GM18861 (cell line): ENCODE data around the gene APOBEC2.
A peak's percentile ranks its signal among the peaks of the same experiment; 100 is the strongest.

Experiments used
- ATAC-seq: cut with Tn5 transposase; IDR thresholded peaks from one replicate; pipeline ENCODE4 v1.9.1; 2021; ENCODE audit not compliant: unreplicated experiment

The APOBEC2 gene

DNA sequence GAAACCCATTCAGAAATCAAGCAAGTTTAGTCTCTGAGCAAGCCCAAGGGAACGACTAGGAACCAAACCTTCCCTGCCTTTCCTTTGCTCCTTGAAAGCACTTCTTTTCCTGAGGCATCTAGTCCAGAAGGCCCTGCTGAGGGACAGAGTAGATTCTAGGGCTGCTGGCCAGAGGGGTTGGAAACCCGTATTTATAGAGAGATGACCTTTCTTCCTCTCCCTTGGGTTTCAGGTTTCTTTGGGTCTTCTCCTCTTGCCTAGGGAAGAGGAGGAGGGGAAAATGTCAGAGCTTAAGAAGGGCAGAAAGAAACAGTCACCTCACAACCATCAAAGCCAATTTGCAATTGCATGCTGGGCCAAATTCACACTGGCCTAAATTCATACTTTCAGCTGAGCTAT, 5.8 kb downstream of the APOBEC2 start:
- ATAC-seq = no peak

GRCh38 chr6:41059556-41059955, 6.6 kb downstream of the APOBEC2 start:
- ATAC-seq = no peak

- ATAC-seq = no peak
Observed at GRCh38 chr6:41061196-41061726, 8.3 kb downstream of the APOBEC2 start.

GRCh38 chr6:41062056-41062455, 9.1 kb downstream of the APOBEC2 start:
- ATAC-seq = no peak

DNA sequence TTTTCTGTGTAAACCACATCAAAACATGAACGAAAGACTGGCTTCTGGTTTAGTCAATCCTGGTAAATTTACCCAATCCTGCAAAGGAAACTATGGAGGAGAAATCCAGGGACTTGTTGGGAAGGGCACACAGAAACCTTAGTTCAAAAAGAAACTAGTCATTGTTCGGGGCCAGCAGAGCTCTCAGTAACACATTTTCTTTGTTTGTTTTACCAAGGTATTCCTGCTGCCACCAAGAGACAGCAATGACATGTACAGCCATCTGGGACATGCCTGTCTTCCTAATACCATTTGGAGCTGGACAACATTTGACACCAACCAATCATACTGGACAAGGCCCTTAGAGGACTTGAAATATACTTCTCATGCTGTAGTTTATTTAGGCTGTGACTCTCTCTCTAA, 10.9 kb downstream of the APOBEC2 start:
- no peak for ATAC-seq

DNA sequence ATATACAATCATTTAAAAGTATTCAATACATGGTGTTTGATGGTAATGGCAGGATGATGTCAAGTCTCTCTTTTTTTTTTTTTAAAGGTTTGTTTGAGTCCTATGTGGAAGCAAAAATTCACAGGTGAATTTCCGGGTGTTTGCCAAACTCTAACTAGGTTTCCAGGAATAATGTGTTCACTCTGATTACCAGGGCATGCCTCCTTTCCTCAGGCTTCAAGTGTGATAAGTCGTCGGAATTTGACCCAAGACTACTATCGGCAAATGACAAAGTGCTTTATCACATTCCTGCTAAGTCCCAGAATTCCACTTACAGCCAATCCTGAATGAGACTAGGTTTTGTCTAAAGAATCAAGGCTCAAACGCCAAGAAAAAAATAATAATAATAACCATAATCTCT, 11.8 kb downstream of the APOBEC2 start:
- ATAC-seq = no peak

- ATAC-seq = no peak
Observed at GRCh38 chr6:41065550-41066026, 12.6 kb downstream of the APOBEC2 start.

- no peak for ATAC-seq
Observed at GRCh38 chr6:41066867-41067304, 13.9 kb downstream of the APOBEC2 start.

DNA sequence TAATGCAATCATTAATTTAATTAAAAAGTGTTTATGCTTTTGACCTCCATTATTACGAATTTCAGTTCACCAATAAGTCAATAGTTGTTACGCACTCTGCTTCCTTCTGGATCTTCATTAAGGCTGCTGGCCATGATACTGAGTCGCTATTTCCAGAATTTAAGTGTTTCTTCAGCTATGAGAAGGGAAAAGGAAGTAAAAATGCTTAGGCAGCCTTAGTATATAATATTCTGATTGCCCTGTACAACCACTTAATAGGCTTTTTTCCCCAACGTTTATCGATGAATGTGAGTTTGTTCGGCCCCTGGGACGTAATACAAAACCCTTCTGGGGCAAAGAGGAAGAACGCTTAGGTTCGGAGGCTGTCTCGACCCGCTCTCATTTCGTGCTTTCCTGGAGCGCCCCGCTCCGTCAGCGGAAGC, 18.5 kb downstream of the APOBEC2 start:
- no peak for ATAC-seq

- ATAC-seq = peak; percentile 57
Observed at GRCh38 chr6:41071923-41072835, 19.2 kb downstream of the APOBEC2 start, which contains the start of gene OARD1. Gene OARD1 (minus strand): TSS chr6:41072356. CDS start chr6:41071634, 722 bp downstream.

- ATAC-seq = peak; percentile 45
Observed at GRCh38 chr6:41072836-41073202, 19.8 kb downstream of the APOBEC2 start, which contains the start of gene NFYA. Gene NFYA (plus strand): TSS chr6:41072974. CDS start chr6:41079090, 6,116 bp downstream.

DNA sequence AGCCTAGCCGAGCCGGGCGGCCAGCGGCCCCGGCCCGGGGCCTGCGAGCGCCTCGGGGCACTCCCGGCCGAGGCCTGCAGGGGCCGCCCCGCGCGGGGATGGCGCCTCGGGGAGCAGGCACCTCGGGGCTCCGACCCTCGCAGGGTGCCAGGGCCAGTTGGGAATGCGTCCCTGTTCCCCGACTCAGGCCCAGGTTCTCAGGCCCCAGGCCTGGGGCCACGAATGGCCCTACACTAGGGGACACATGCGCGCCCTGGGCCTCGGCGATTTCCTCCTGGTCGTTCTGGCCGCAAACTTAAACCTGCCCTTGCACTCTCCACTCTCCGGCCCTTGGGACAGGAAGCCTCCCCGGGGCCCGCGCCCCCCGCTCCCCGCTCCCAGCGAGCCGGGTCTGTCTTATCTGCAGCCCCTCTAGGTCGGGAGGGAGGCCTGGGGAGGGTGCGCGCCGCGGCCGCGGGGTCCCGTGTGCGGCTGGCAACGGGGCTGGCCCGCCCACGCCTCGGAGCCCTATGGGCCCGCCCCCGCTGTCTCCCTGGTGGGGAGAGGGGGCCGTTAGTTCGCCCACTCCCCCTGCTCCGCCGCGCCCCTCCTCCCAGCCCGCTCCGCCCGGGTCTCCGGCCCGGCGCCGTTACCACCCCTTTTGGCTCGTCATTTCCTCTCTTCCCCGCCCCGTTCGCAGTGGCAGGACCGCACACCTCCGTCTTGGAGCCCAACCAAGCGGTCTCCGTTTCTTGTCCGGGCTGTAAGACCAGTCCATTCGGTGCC, 20.4 kb downstream of the APOBEC2 start:
- ATAC-seq = peak; percentile 24

GRCh38 chr6:41073968-41074691, 21.1 kb downstream of the APOBEC2 start:
- ATAC-seq = no peak

- ATAC-seq = no peak
Observed at GRCh38 chr6:41074692-41075436, 21.9 kb downstream of the APOBEC2 start.

DNA sequence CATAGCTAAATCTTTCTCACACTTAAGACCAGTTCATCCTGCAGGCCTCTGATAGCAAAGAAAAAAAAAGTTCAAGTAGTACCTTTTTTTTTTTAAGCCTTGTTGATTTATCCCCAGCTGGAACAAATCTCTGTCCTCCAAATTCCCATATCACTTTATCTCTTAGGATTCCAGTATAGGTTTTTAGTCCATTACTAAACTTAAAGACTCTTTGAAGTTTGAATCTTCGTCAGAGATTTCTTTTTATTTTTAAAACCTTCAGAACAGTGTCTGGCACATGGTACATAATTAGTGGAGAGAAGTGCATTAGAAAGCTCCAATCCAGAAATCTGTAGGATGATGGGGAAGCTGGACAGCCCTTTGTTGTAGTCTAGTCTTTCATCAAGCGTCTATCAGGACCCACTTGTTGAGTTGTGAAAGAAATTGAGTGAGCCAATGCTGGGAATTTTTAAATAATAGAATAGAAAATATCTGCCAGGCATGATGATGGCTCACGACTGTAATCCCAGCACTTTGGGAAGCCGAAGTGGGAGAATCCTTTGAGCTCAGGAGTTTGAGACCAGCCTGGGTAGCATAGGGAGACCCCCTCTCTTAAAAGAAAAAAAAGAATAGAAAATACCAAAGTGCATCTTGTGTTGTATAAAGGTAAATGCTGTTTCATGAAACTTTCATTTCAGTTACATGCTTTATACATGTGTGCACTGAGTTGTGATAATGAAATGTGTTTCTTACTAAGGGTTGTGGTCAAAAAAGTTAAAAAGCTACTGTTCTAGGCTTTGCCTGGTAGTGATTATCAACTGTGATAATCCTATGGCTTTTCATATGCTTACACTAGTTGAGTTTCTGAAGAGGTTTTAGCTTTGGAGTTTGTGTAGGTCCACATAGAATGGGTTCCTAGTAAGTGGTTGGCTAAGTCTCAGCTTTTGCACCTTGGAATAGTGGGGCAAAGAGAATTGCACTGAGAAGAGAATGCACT, 22.9 kb downstream of the APOBEC2 start:
- no peak for ATAC-seq

DNA sequence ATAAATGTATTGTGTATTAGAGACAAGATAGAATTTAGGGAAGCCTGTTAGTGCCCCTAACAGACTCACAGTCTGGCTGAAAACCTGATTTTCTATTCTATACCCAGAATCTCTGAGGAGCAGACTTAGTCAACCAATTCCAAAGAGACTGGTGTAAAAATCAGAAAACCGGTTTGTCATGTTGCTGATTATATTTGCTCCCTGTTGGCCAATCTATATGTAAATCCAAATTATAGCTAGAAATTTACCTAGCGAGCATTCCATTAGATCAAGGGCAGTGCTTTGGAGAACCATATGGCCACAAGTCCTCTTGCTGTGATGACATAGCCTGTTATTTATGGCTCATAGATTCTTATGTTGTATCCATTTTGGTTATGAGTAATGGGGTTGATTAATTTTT, 24.5 kb downstream of the APOBEC2 start:
- no peak for ATAC-seq

GRCh38 chr6:41078101-41078500, 25.1 kb downstream of the APOBEC2 start:
- no peak for ATAC-seq

DNA sequence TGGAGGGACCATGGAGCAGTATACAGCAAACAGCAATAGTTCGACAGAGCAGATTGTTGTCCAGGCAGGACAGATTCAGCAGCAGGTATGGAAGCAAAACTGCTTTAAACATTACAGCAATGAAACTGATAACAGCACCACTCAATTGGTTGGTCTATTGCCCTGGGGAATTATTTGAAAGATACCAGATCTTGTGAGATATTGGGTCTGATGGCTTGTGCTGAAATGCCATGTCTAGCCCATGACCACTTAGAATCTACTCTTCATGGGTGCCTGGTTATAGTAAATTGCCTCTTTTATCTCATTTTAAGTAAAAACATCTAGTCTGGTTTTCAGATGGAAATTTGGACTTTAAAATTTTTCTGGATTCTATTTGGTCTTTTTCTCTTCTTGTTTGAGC, 26.1 kb downstream of the APOBEC2 start:
- ATAC-seq = no peak

- ATAC-seq = no peak
Observed at GRCh38 chr6:41080621-41081020, 27.6 kb downstream of the APOBEC2 start.
